Measurements from ENCODE around the gene SLC12A4.
A peak's percentile ranks its signal among the peaks of the same experiment; 100 is the strongest.
"Not testable (repeated sequence)": the region's sequence is repeated elsewhere in the genome, so short reads cannot be mapped to it uniquely, and the experiment has no call there.

Gene SLC12A4

GRCh38 chr16:67943619-67944504, 24.6 kb downstream of the SLC12A4 start, which contains the start of gene LCAT:
Gene LCAT (minus strand): TSS chr16:67944120. CDS start chr16:67944101, 19 bp downstream.
- peak within 1 kb of the TSS; percentile 31 for H3K27ac ChIP-seq (ENCODE audit: low read length)
- H3K9me3 ChIP-seq (ENCODE audit: control insufficient read depth in 1 of 2, low read length in 2 of 2): no peaks in the 10 kb centered on the region
- H3K4me3 ChIP-seq (ENCODE audit: low read depth in 1 of 2, low read length in 2 of 2): no peak within 1 kb of the TSS
- H3K36me3 ChIP-seq (ENCODE audit: control insufficient read depth in 1 of 2, insufficient read depth in 2 of 2, low read length in 2 of 2): peaks cover 37 to 75% of the 10 kb centered on the region in 2 donors
- H3K27me3 ChIP-seq (ENCODE audit: low read depth, low read length): no peaks in the 10 kb centered on the region
- H3K4me1 ChIP-seq (ENCODE audit: control insufficient read depth in 1 of 2, insufficient read depth in 2 of 2, low read length in 2 of 2): peaks cover 0 to 43% of the 10 kb centered on the region in 2 donors

GRCh38 chr16:67943256-67943618, 25.2 kb downstream of the SLC12A4 start:
- no peaks in the 10 kb centered on the region for H3K9me3 ChIP-seq (ENCODE audit: control insufficient read depth in 1 of 2, low read length in 2 of 2)
- H3K36me3 ChIP-seq (ENCODE audit: control insufficient read depth in 1 of 2, insufficient read depth in 2 of 2, low read length in 2 of 2): peaks cover 31 to 69% of the 10 kb centered on the region in 2 donors

GRCh38 chr16:67942510-67943255, 25.8 kb downstream of the SLC12A4 start:
- Histone ChIP-seq H3K36me3 (ENCODE audit: control insufficient read depth in 1 of 2, insufficient read depth in 2 of 2, low read length in 2 of 2) (peaks cover 26 to 63% of the 10 kb centered on the region in 2 donors), H3K27ac (ENCODE audit: low read length) (no peak overlapping the region), H3K4me1 (ENCODE audit: control insufficient read depth in 1 of 2, insufficient read depth in 2 of 2, low read length in 2 of 2) (peaks cover 0 to 43% of the 10 kb centered on the region in 2 donors), H3K27me3 (ENCODE audit: low read depth, low read length) (no peaks in the 10 kb centered on the region), H3K4me3 (ENCODE audit: low read depth in 1 of 2, low read length in 2 of 2) (no peak overlapping the region), H3K9me3 (ENCODE audit: control insufficient read depth in 1 of 2, low read length in 2 of 2) (no peaks in the 10 kb centered on the region)

More at GRCh38 chr16:67943256-67943618, 25.2 kb downstream of the SLC12A4 start:
- no peak overlapping the region for H3K4me3 ChIP-seq (ENCODE audit: low read depth in 1 of 2, low read length in 2 of 2)
- H3K4me1 ChIP-seq (ENCODE audit: control insufficient read depth in 1 of 2, insufficient read depth in 2 of 2, low read length in 2 of 2): peaks cover 0 to 43% of the 10 kb centered on the region in 2 donors
- H3K27ac ChIP-seq (ENCODE audit: low read length): no peak overlapping the region
- H3K27me3 ChIP-seq (ENCODE audit: low read depth, low read length): no peaks in the 10 kb centered on the region

GRCh38 chr16:67942200-67942509, 26.3 kb downstream of the SLC12A4 start:
- no peak overlapping the region for H3K27ac ChIP-seq (ENCODE audit: low read length)
- H3K27me3 ChIP-seq (ENCODE audit: low read depth, low read length): no peaks in the 10 kb centered on the region

GRCh38 chr16:67941469-67942199, 26.8 kb downstream of the SLC12A4 start:
- no peaks in the 10 kb centered on the region for H3K27me3 ChIP-seq (ENCODE audit: low read depth, low read length)
- no peak overlapping the region for H3K27ac ChIP-seq (ENCODE audit: low read length)
- peaks cover 21 to 53% of the 10 kb centered on the region in 2 donors for H3K36me3 ChIP-seq (ENCODE audit: control insufficient read depth in 1 of 2, insufficient read depth in 2 of 2, low read length in 2 of 2)
- peaks cover 0 to 52% of the 10 kb centered on the region in 2 donors for H3K4me1 ChIP-seq (ENCODE audit: control insufficient read depth in 1 of 2, insufficient read depth in 2 of 2, low read length in 2 of 2)
- no peaks in the 10 kb centered on the region for H3K9me3 ChIP-seq (ENCODE audit: control insufficient read depth in 1 of 2, low read length in 2 of 2)
- H3K4me3 ChIP-seq (ENCODE audit: low read depth in 1 of 2, low read length in 2 of 2): no peak overlapping the region

More at GRCh38 chr16:67942200-67942509, 26.3 kb downstream of the SLC12A4 start:
- Histone ChIP-seq H3K9me3 (ENCODE audit: control insufficient read depth in 1 of 2, low read length in 2 of 2) (no peaks in the 10 kb centered on the region), H3K4me1 (ENCODE audit: control insufficient read depth in 1 of 2, insufficient read depth in 2 of 2, low read length in 2 of 2) (peaks cover 0 to 48% of the 10 kb centered on the region in 2 donors), H3K36me3 (ENCODE audit: control insufficient read depth in 1 of 2, insufficient read depth in 2 of 2, low read length in 2 of 2) (peaks cover 22 to 58% of the 10 kb centered on the region in 2 donors), H3K4me3 (ENCODE audit: low read depth in 1 of 2, low read length in 2 of 2) (no peak overlapping the region)

GRCh38 chr16:67940446-67941089, 27.9 kb downstream of the SLC12A4 start:
- Histone ChIP-seq H3K27me3 (ENCODE audit: low read depth, low read length) (no peaks in the 10 kb centered on the region), H3K27ac (ENCODE audit: low read length) (no peak overlapping the region), H3K36me3 (ENCODE audit: control insufficient read depth in 1 of 2, insufficient read depth in 2 of 2, low read length in 2 of 2) (peaks cover 10 to 42% of the 10 kb centered on the region in 2 donors), H3K9me3 (ENCODE audit: control insufficient read depth in 1 of 2, low read length in 2 of 2) (no peaks in the 10 kb centered on the region), H3K4me1 (ENCODE audit: control insufficient read depth in 1 of 2, insufficient read depth in 2 of 2, low read length in 2 of 2) (peaks cover 0 to 48% of the 10 kb centered on the region in 2 donors), H3K4me3 (ENCODE audit: low read depth in 1 of 2, low read length in 2 of 2) (no peak overlapping the region)

- H3K36me3 ChIP-seq (ENCODE audit: control insufficient read depth in 1 of 2, insufficient read depth in 2 of 2, low read length in 2 of 2): peaks cover 6 to 34% of the 10 kb centered on the region in 2 donors
- no peaks in the 10 kb centered on the region for H3K27me3 ChIP-seq (ENCODE audit: low read depth, low read length)
- no peaks in the 10 kb centered on the region for H3K9me3 ChIP-seq (ENCODE audit: control insufficient read depth in 1 of 2, low read length in 2 of 2)
- H3K4me1 ChIP-seq (ENCODE audit: control insufficient read depth in 1 of 2, insufficient read depth in 2 of 2, low read length in 2 of 2): peaks cover 0 to 47% of the 10 kb centered on the region in 2 donors
- H3K4me3 ChIP-seq (ENCODE audit: low read depth in 1 of 2, low read length in 2 of 2): no peak overlapping the region
- H3K27ac ChIP-seq (ENCODE audit: low read length): no peak overlapping the region
These were observed 28.7 kb downstream of the SLC12A4 start for GRCh38 chr16:67939507-67940445.

- not testable (repeated sequence) for H3K27ac ChIP-seq (ENCODE audit: low read length); H3K9me3 ChIP-seq (ENCODE audit: control insufficient read depth in 1 of 2, low read length in 2 of 2); H3K4me3 ChIP-seq (ENCODE audit: low read depth in 1 of 2, low read length in 2 of 2); H3K27me3 ChIP-seq (ENCODE audit: low read depth, low read length)
- peaks cover 15 to 23% of the 10 kb centered on the region in 2 donors for H3K36me3 ChIP-seq (ENCODE audit: control insufficient read depth in 1 of 2, insufficient read depth in 2 of 2, low read length in 2 of 2)
- peaks cover 0 to 32% of the 10 kb centered on the region in 2 donors for H3K4me1 ChIP-seq (ENCODE audit: control insufficient read depth in 1 of 2, insufficient read depth in 2 of 2, low read length in 2 of 2)
These were observed 30.7 kb downstream of the SLC12A4 start for GRCh38 chr16:67937713-67938112.

GRCh38 chr16:67936880-67937605, 31.4 kb downstream of the SLC12A4 start:
- no peaks in the 10 kb centered on the region for H3K27me3 ChIP-seq (ENCODE audit: low read depth, low read length)
- H3K4me3 ChIP-seq (ENCODE audit: low read depth in 1 of 2, low read length in 2 of 2): peak overlapping the region; percentile 91 to 92
- peaks cover 15 to 17% of the 10 kb centered on the region in 2 donors for H3K36me3 ChIP-seq (ENCODE audit: control insufficient read depth in 1 of 2, insufficient read depth in 2 of 2, low read length in 2 of 2)
- peak overlapping the region; percentile 89 for H3K27ac ChIP-seq (ENCODE audit: low read length)
- H3K4me1 ChIP-seq (ENCODE audit: control insufficient read depth in 1 of 2, insufficient read depth in 2 of 2, low read length in 2 of 2): peaks cover 0 to 26% of the 10 kb centered on the region in 2 donors
- H3K9me3 ChIP-seq (ENCODE audit: control insufficient read depth in 1 of 2, low read length in 2 of 2): no peaks in the 10 kb centered on the region
